Psoas muscle (tissue), 8 donors: ENCODE measurements around the gene RTL1. TPM values are rescaled to one million over a fixed set of nuclear protein-coding genes. Genes with fewer than 3 reads are reported as not detected.

ENCODE experiments used
- ATAC-seq, 4 donors: fragments of 200-7000 bp; cut with Tn5 transposase; one replicate each; pipeline ENCODE4 v1.9.1; 2020; ENCODE audit warnings: moderate library complexity in 3 of 4, mild to moderate bottlenecking in 2 of 4
- DNase-seq, 2 donors: peaks; one replicate each; pipeline ENCODE4 v3.0.0-alpha.2; 2020
- H3K27ac ChIP-seq: fragments of 200-600 bp; one replicate; pipeline ENCODE4 v1.8.0; 2022
- H3K27me3 ChIP-seq, 3 donors: fragments of 200-600 bp in 1 of 3; one replicate each; pipeline versions ENCODE4 v1.6.1 to v1.8.0; 2013 to 2022; ENCODE audit warnings: low read length in 2 of 3, mild to moderate bottlenecking in 2 of 3, moderate library complexity in 1 of 3; ENCODE audit not compliant: insufficient read depth in 3 of 3
- H3K36me3 ChIP-seq, 2 donors: fragments of 200-600 bp in 1 of 2; one replicate each; pipeline versions ENCODE4 v1.6.1 to v1.8.0; 2013 to 2022; ENCODE audit warnings: low read depth in 1 of 2, mild to moderate bottlenecking in 1 of 2, moderate library complexity in 1 of 2; ENCODE audit not compliant: insufficient read depth in 1 of 2
- H3K4me1 ChIP-seq: fragments of 200-600 bp; one replicate; pipeline ENCODE4 v1.8.0; 2022
- H3K4me3 ChIP-seq: fragments of 200-600 bp; one replicate; pipeline ENCODE4 v1.8.0; 2022; ENCODE audit warnings: mild to moderate bottlenecking
- H3K9me3 ChIP-seq: fragments of 200-600 bp; one replicate; pipeline ENCODE4 v1.8.0; 2022
- WGBS, 3 donors: extraction: QIAGEN DNeasy Blood & Tissue Kit; methylation state at CpG; one replicate each; pipeline versions ENCODE4 v1.1.6 to v1.1.7; 2013; 5-methylcytosine and 5-hydroxymethylcytosine counted together
- intact Hi-C, 2 donors: fragments of 100-400 bp; cut with DNase I; formaldehyde crosslinking; loops; one replicate each; pipeline versions ENCODE4 v1.11.0 to v1.14.2; 2022
- polyA plus RNA-seq, 3 donors: library from polyadenylated mRNA; stranded (reverse); fragments of 200-250 nt; gene quantifications; one replicate each; pipeline ENCODE4 v1.2.3, GENCODE V29; 2013
- total RNA-seq, 4 donors: library from RNA; stranded (reverse); fragmentation: NEBNext Ultra II Directional in 2 of 4; extraction: Animal tissue kit (Norgen Biotek cat#: 25700) in 2 of 4; gene quantifications; one replicate each; pipeline versions ENCODE4 v1.2.1 to v1.2.4, GENCODE V29; 2021 to 2023
- TF ChIP-seq, protein P1 (sequence below): fragments of 200-600 bp; IDR thresholded peaks from one replicate; pipeline ENCODE4 v1.8.0; 2022; ENCODE audit warnings: antibody characterized with exemption
- donor health status: healthy with polysubstance abuse.
- donor health status: DM: no; HTN: no; CAD: no; lungs with moderate emphysema.
- donor health status: Bipolar disorder and iron deficiency.
- donor health status: healthy.
- donor health status: DM: yes; HTN: yes; CAD: no.
- donor health status: DM: no; HTN: no; CAD: no.
- donor health status: DM: no; HTN: no; CAD: no.
- donor health status: DM: yes; HTN: yes; CAD: no.

Gene RTL1
- total and polyA plus RNA-seq, 7 donors, result 0.01 TPM; not detected in 6

DNA sequence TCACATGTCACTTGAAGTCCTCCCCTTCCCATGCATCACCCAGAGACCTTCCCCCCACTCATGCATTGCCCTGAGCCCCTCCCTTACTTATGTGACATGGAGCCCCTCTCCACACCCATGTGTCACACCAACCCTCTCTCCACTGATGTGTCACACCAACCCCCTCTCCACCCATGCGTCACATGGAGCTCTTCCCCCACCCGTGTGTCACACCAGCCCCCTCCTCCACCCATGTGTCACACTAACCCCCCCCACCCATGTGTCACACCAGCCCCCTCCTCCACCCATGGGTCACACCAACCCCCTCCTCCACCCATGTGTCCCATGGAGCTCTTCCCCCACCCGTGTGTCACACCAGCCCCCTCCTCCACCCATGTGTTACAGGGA, 30.4 kb downstream of the RTL1 start:
- Histone ChIP-seq H3K9me3 (no peaks in the 10 kb centered on the region), H3K36me3 (no peaks in the 10 kb centered on the region), H3K4me1 (no peaks in the 10 kb centered on the region), H3K27me3 (peaks cover 0 to 15% (median 4%) of the 10 kb centered on the region in 3 donors), H3K27ac (no peak overlapping the region), H3K4me3 (no peak overlapping the region)
- TF ChIP-seq, protein P1, sequence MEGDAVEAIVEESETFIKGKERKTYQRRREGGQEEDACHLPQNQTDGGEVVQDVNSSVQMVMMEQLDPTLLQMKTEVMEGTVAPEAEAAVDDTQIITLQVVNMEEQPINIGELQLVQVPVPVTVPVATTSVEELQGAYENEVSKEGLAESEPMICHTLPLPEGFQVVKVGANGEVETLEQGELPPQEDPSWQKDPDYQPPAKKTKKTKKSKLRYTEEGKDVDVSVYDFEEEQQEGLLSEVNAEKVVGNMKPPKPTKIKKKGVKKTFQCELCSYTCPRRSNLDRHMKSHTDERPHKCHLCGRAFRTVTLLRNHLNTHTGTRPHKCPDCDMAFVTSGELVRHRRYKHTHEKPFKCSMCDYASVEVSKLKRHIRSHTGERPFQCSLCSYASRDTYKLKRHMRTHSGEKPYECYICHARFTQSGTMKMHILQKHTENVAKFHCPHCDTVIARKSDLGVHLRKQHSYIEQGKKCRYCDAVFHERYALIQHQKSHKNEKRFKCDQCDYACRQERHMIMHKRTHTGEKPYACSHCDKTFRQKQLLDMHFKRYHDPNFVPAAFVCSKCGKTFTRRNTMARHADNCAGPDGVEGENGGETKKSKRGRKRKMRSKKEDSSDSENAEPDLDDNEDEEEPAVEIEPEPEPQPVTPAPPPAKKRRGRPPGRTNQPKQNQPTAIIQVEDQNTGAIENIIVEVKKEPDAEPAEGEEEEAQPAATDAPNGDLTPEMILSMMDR, result no peak
- 41 to 57% (median 50%) methylated on average over 3 of the region's 3 CpGs for WGBS, 3 donors
- DNase-seq, result peak in 1 of 2 donors; percentile 13
- intact Hi-C loops, result no loop called here
- ATAC-seq, result peak in 1 of 4 donors; percentile 30

DNA sequence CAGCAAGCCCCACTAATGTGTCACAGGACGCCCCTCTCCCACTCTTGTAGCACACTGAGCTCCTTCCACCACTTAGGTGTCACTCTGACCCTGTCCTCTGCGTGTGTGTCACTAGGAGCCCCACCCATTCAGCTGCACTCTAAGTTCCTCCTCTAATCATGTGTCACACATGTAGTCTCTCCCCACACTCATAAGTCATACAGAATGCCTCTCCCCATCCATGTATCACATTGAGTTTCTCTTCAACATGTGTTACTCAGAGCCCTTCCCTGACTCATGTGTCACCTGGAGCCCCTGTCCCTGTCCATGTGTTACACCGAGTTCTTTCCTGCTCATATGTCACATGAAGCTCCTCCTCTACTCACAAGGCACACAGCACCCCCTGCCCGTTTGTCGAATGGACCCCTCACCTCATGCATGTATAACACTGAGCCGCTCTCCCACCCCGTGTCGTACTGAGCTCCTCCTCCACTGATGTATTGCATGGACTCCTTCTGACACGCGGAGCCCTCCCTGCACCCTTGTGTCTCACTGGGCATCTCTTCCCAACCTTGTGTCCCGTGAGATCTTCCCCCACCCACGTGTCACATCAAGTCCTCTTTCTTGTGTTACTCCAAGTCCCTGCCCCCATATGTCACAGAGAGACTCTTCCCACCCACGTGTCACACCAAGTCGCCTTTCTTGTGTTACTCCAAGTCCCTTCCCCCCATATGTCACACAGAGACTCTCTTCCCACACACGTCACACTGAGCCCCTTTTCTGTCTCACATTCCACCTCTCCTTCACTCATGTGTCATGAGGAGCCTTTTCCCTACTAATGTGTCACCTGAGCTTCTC, 31.0 kb downstream of the RTL1 start:
- ATAC-seq, result no peak
- intact Hi-C loops, result no loop called here
- H3K27ac ChIP-seq, result no peak overlapping the region

GRCh38 chr14:100871234-100872186, 32.0 kb downstream of the RTL1 start:
- Histone ChIP-seq H3K4me3 (no peak overlapping the region), H3K9me3 (no peaks in the 10 kb centered on the region), H3K4me1 (no peaks in the 10 kb centered on the region), H3K36me3 (no peaks in the 10 kb centered on the region), H3K27ac (no peak overlapping the region), H3K27me3 (peaks cover 0 to 9% (median 3%) of the 10 kb centered on the region in 3 donors)
- TF ChIP-seq, protein P1, result no peak
- intact Hi-C loops, result no loop called here
- DNase-seq (peak in 1 of 2 donors; percentile 34), ATAC-seq (no peak)
- WGBS, 3 donors, result 57 to 74% (median 60%) methylated on average over 14 to 16 of the region's 16 CpGs

More for the DNA sequence above, 31.0 kb downstream of the RTL1 start:
- H3K27me3 ChIP-seq, result peaks cover 0 to 9% (median 3%) of the 10 kb centered on the region in 3 donors
- peak in 1 of 2 donors; percentile 18 for DNase-seq
- 58 to 64% (median 60%) methylated on average over 15 of the region's 15 CpGs for WGBS, 3 donors
- no peaks in the 10 kb centered on the region for H3K36me3 ChIP-seq
- no peak overlapping the region for H3K4me3 ChIP-seq
- H3K4me1 ChIP-seq, result no peaks in the 10 kb centered on the region
- no peaks in the 10 kb centered on the region for H3K9me3 ChIP-seq
- TF ChIP-seq, protein P1, result no peak

DNA sequence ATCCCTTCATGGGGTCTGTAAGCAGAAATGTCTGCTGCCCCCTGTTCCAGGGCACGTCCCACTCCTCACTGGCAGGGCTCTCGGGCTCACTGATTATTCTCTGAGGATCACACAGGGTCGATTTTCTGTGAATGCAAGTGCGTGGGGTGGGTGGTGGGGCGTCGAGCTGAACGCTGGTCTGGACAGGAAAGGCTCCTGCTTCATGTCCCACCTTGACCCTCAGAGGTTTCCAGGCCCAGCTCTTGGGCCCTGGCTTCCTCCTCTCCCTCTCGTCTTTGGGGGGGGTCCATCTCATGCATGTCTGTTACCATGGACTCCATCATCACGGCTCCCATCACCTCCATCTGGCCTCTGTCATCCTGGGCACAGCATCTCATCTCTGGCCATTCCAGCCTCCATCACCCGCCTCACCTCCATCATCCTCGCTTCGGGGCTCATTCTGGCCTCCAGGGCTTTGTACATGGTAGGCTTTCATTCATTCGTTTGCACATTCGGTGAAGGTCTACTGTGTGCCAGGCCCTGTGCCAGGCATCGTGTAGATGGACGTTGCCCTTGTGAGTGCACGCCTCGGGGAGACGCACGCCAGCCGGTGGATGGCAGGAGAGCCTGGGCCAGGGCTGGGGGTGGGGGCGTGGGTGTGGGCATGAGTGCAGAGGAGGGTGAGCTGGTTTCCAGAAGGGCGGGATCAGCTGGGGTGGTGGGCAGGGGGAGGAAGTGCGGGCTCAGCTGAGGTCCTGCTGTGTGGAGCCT, 34.7 kb downstream of the RTL1 start:
- WGBS, 3 donors, result 74 to 85% (median 82%) methylated on average over 21 to 22 of the region's 24 CpGs
- no peaks in the 10 kb centered on the region for H3K27me3 ChIP-seq
- intact Hi-C loops, result no loop called here
- DNase-seq (peak in 1 of 2 donors; percentile 36), ATAC-seq (no peak)
- H3K27ac ChIP-seq, result no peak overlapping the region
- H3K36me3 ChIP-seq, result no peaks in the 10 kb centered on the region
- H3K4me1 ChIP-seq, result no peaks in the 10 kb centered on the region
- no peak overlapping the region for H3K4me3 ChIP-seq
- TF ChIP-seq, protein P1, result no peak
- H3K9me3 ChIP-seq, result no peaks in the 10 kb centered on the region
